Measurements from ENCODE around the gene GOLGA8T.
"Not testable (repeated sequence)": the region's sequence is repeated elsewhere in the genome, so short reads cannot be mapped to it uniquely, and the experiment has no call there.

GOLGA8T gene

DNA sequence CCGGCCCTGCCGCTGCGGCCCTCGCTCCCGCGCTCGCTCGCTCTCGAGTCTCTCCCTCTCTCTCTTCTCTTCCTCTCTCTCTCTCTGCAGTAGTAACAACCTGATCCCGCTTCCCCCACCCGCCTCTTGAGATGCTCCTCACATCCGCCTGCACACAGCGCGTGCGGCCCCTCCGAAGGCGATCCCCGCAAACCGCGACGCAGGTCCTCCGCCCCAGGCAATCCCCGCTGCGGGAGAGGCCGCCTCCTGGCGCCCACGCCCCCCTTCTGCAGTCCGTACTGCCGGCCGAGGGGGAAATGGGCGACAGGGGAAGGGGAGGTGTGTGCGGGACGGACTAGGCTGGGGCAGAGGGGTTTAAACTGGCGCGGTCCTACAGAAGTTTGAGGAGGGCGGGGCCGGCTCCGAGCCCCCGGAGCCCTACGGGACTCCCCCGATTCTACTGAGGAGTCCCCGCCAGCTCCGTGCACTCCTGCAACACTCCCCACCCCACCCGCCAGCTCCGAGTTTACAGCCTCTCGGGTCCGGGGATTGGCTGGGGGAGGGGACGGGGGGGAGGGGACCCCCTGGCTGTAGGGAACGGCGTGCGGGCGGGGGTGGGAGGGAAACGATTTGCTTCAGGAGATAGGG lies 57.4 kb downstream of the GOLGA8T start:
- not testable (repeated sequence) for DNase-seq

DNA sequence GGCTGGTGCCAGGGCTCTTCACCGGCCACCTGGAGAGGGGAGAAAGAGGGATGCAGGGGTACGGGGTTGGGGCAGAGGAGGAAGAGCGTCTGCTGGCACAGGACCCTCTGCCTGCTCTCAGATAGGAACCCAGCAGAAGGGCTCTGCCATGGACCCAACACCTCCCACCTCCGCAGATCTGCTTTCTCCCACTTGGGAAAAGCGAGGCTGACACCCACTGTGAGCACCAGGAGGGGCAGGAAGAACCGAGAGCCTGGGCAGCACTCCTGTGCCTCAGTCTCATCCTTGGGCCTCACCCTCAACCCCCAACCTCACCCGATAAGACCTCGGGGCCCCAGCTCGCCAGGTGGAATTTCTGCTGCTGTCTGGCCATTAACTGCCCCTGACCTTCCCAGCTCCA lies 58.0 kb downstream of the GOLGA8T start:
- not testable (repeated sequence) for DNase-seq
